K562 (cell line): ENCODE data around the gene NUFIP2. TPM values are rescaled to one million over a fixed set of nuclear protein-coding genes. Genes with fewer than 3 reads are reported as not detected.

Source experiments
- ESRRA ChIP-seq: fragments of 450-650 bp; IDR thresholded peaks from 2 replicates; pipeline ENCODE4 v1.6.1; 2014; ENCODE audit warnings: low read depth, mild to moderate bottlenecking, moderate library complexity, borderline replicate concordance
- ETS2 ChIP-seq: IDR thresholded peaks from 2 replicates; pipeline ENCODE4 v1.6.1; 2016; ENCODE audit warnings: borderline replicate concordance, missing genetic modification characterization, mild to moderate bottlenecking, moderate library complexity, missing compliant biosample characterization; ENCODE audit not compliant: poor library complexity, severe bottlenecking
- ETV1 ChIP-seq: fragments of 450-650 bp; conservative IDR thresholded peaks from 2 replicates; pipeline ENCODE4 v1.6.1; 2016; ENCODE audit warnings: missing genetic modification characterization, control low read depth, low read depth, missing compliant biosample characterization
- HIVEP1 ChIP-seq: fragments of 250-450 bp; sonication (Bioruptor Pico); IDR thresholded peaks from 2 replicates; pipeline ENCODE4 v1.4.0; 2020; ENCODE audit warnings: mild to moderate bottlenecking
- HMG20A ChIP-seq: fragments of 450-650 bp; formaldehyde crosslinking; conservative IDR thresholded peaks from 2 replicates; pipeline ENCODE4 v1.4.0; 2020; ENCODE audit warnings: mild to moderate bottlenecking, mixed read lengths
- JUND ChIP-seq, 2 experiments: IDR thresholded peaks; 2 replicates in 1 of 2; 3 replicates in 1 of 2; pipeline ENCODE4 v1.6.1; 2011; ENCODE audit warnings: borderline replicate concordance in 2 of 2, low read depth in 2 of 2, low read length in 2 of 2, improper control_type of control experiment in 1 of 2, missing biosample characterization in 1 of 2, missing genetic modification characterization in 1 of 2, missing genetic modification reagents in 1 of 2
- MYNN ChIP-seq, 2 experiments: sonication (generic); formaldehyde crosslinking in 1 of 2; IDR thresholded peaks; 2 replicates each; pipeline versions ENCODE4 v1.5.0 to v1.6.1; 2016 to 2020; ENCODE audit warnings: antibody characterized with exemption in 1 of 2, missing genetic modification reagents in 1 of 2
- NCOA1 ChIP-seq: fragments of 450-650 bp; IDR thresholded peaks from 2 replicates; pipeline ENCODE4 v1.6.1; 2016; ENCODE audit warnings: low read depth
- PHF8 ChIP-seq: fragments of 200-600 bp; sonication (generic); IDR thresholded peaks from 2 replicates; pipeline ENCODE4 v1.6.1; 2012; ENCODE audit warnings: mixed run types, mild to moderate bottlenecking, inconsistent platforms, low read length, moderate library complexity, borderline replicate concordance
- RAD21 ChIP-seq, 2 experiments: fragments of 250-450 bp in 1 of 2; fragments of 450-650 bp in 1 of 2; sonication (Bioruptor Pico) in 1 of 2; formaldehyde crosslinking in 1 of 2; IDR thresholded peaks in 1 of 2; conservative IDR thresholded peaks in 1 of 2; 2 replicates each; pipeline versions ENCODE4 v1.4.0 to v1.8.0; 2020 to 2022; ENCODE audit warnings: mild to moderate bottlenecking in 2 of 2, moderate library complexity in 1 of 2
- RB1 ChIP-seq: fragments of 450-650 bp; IDR thresholded peaks from 2 replicates; pipeline ENCODE4 v1.6.1; 2017; ENCODE audit warnings: low read depth, mild to moderate bottlenecking
- TAF7 ChIP-seq: fragments of 450-650 bp; IDR thresholded peaks from 2 replicates; pipeline ENCODE4 v1.6.1; 2016; ENCODE audit warnings: missing genetic modification characterization, missing compliant biosample characterization
- TARDBP ChIP-seq: fragments of 450-650 bp; IDR thresholded peaks from 2 replicates; pipeline ENCODE4 v1.6.1; 2016
- polyA plus RNA-seq, 8 experiments: library from polyadenylated mRNA; depleted of rRNA in 4 of 8; stranded (reverse) in 5 of 8; unstranded in 3 of 8; fragments of >200 nt; fragmentation: Nextera tagmentation in 2 of 8; fragmentation: Illumina TruSeq in 1 of 8; extraction: Ambion mirVana in 2 of 8; extraction: Trizol in 1 of 8; gene quantifications; 2 replicates each; pipeline versions ENCODE4 v1.2.1 to v1.2.3, GENCODE V29; 2011 to 2014; ENCODE audit warnings: inconsistent platforms in 1 of 8, missing spikeins in 1 of 8
- total RNA-seq, 7 experiments: library from RNA; depleted of rRNA in 6 of 7; stranded (reverse); fragments of >200 nt in 6 of 7; fragmentation: Illumina TruSeq in 2 of 7; extraction: Trizol in 2 of 7; gene quantifications; 2 replicates each; pipeline versions ENCODE4 v1.2.1 to v1.2.3, GENCODE V29; 2011 to 2021; ENCODE audit warnings: low replicate concordance in 1 of 7
- TF ChIP-seq, protein P1 (sequence below), 2 experiments: fragments of 450-650 bp; IDR thresholded peaks; 2 replicates each; pipeline ENCODE4 v1.6.1; 2018; ENCODE audit warnings: mild to moderate bottlenecking in 2 of 2, low read depth in 1 of 2; ENCODE audit not compliant: partially characterized antibody in 2 of 2

NUFIP2 gene
- total and polyA plus RNA-seq, 9 of the 15 experiments (the other 6 are each of a cell fraction or from before 2014, with no cell fraction given), result 4.9 to 40.7 (median 18.5) TPM

GRCh38 chr17:29219378-29220047 lies 74.4 kb downstream of the NUFIP2 start (continued):
- TF ChIP-seq TAF7 (tag), result no peak
- TF ChIP-seq JUND (IDR thresholded peaks at IDR 0.05; ENCODE audit: borderline replicate concordance, low read depth, low read length), result peak; percentile 27; the same call in 1 of the 2 replicates
- TF ChIP-seq JUND (tag; IDR thresholded peaks at IDR 0.05; ENCODE audit: borderline replicate concordance, low read depth, low read length), result peak; percentile 36; the same call in 2 of the 3 replicates
- TF ChIP-seq TARDBP, result 0 out of 2 replicates have a peak, but pooled peaks have one; percentile 54
- TF ChIP-seq MYNN (IDR thresholded peaks at IDR 0.05), result 0 out of 2 replicates have a peak, but pooled peaks have one; percentile 24
- no peak for TF ChIP-seq MYNN (CRISPR knock-in tag; IDR thresholded peaks at IDR 0.05)
- TF ChIP-seq ETV1 (tag), result 0 out of 2 replicates have a peak, but pooled peaks have one; percentile 38
- TF ChIP-seq RAD21 (CRISPR knock-in tag; conservative IDR thresholded peaks at IDR 0.05 in 1 of 2, IDR thresholded peaks at IDR 0.05 in 1 of 2), result peak; percentile 82 to 90
- TF ChIP-seq HIVEP1 (CRISPR knock-in tag), result no peak
- peak; percentile 69; the same call in 1 of the 2 replicates for TF ChIP-seq RB1
- TF ChIP-seq ESRRA, result peak; percentile 77; the same call in 1 of the 2 replicates
- TF ChIP-seq, protein P1, sequence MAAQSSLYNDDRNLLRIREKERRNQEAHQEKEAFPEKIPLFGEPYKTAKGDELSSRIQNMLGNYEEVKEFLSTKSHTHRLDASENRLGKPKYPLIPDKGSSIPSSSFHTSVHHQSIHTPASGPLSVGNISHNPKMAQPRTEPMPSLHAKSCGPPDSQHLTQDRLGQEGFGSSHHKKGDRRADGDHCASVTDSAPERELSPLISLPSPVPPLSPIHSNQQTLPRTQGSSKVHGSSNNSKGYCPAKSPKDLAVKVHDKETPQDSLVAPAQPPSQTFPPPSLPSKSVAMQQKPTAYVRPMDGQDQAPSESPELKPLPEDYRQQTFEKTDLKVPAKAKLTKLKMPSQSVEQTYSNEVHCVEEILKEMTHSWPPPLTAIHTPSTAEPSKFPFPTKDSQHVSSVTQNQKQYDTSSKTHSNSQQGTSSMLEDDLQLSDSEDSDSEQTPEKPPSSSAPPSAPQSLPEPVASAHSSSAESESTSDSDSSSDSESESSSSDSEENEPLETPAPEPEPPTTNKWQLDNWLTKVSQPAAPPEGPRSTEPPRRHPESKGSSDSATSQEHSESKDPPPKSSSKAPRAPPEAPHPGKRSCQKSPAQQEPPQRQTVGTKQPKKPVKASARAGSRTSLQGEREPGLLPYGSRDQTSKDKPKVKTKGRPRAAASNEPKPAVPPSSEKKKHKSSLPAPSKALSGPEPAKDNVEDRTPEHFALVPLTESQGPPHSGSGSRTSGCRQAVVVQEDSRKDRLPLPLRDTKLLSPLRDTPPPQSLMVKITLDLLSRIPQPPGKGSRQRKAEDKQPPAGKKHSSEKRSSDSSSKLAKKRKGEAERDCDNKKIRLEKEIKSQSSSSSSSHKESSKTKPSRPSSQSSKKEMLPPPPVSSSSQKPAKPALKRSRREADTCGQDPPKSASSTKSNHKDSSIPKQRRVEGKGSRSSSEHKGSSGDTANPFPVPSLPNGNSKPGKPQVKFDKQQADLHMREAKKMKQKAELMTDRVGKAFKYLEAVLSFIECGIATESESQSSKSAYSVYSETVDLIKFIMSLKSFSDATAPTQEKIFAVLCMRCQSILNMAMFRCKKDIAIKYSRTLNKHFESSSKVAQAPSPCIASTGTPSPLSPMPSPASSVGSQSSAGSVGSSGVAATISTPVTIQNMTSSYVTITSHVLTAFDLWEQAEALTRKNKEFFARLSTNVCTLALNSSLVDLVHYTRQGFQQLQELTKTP (IDR thresholded peaks at IDR 0.05; ENCODE audit: low read depth in 1 of 2, partially characterized antibody in 2 of 2), result peak in 1 of 2 experiments; percentile 66
- TF ChIP-seq NCOA1, result no peak
- TF ChIP-seq PHF8, result no peak
- no peak for TF ChIP-seq ETS2 (tag)
- TF ChIP-seq HMG20A (CRISPR knock-in tag), result no peak
